SK-N-SH (cell line): ENCODE results near the gene C4B.
"Not testable (repeated sequence)": the region's sequence is repeated elsewhere in the genome, so short reads cannot be mapped to it uniquely, and the experiment has no call there.

Source experiments
- CHD2 ChIP-seq: fragments of 150-350 bp; IDR thresholded peaks from 2 replicates; pipeline ENCODE4 v1.6.1; 2018; ENCODE audit warnings: low read length; ENCODE audit not compliant: partially characterized antibody
- EP300 ChIP-seq, 2 experiments: IDR thresholded peaks; 2 replicates each; pipeline versions ENCODE4 v1.4.0 to v1.6.1; 2012; ENCODE audit warnings: borderline replicate concordance in 1 of 2, low read depth in 1 of 2, low read length in 1 of 2
- FOXM1 ChIP-seq: IDR thresholded peaks from 2 replicates; pipeline ENCODE4 v1.4.0; 2012; ENCODE audit warnings: low read depth, mild to moderate bottlenecking
- REST ChIP-seq: IDR thresholded peaks from 2 replicates; pipeline ENCODE4 v1.6.1; 2012; ENCODE audit warnings: mild to moderate bottlenecking, low read depth, low read length, moderate library complexity
- TEAD4 ChIP-seq: IDR thresholded peaks from 2 replicates; pipeline ENCODE4 v1.4.0; 2012; ENCODE audit warnings: mild to moderate bottlenecking, borderline replicate concordance; ENCODE audit not compliant: insufficient read depth
- YY1 ChIP-seq: IDR thresholded peaks from 2 replicates; pipeline ENCODE4 v1.4.0; 2012; ENCODE audit warnings: low read depth, mild to moderate bottlenecking
- TF ChIP-seq, protein P1 (sequence below): fragments of 200-600 bp; sonication (generic); IDR thresholded peaks from 2 replicates; pipeline ENCODE4 v1.6.1; 2017; ENCODE audit warnings: antibody characterized with exemption, mild to moderate bottlenecking, moderate library complexity

DNA sequence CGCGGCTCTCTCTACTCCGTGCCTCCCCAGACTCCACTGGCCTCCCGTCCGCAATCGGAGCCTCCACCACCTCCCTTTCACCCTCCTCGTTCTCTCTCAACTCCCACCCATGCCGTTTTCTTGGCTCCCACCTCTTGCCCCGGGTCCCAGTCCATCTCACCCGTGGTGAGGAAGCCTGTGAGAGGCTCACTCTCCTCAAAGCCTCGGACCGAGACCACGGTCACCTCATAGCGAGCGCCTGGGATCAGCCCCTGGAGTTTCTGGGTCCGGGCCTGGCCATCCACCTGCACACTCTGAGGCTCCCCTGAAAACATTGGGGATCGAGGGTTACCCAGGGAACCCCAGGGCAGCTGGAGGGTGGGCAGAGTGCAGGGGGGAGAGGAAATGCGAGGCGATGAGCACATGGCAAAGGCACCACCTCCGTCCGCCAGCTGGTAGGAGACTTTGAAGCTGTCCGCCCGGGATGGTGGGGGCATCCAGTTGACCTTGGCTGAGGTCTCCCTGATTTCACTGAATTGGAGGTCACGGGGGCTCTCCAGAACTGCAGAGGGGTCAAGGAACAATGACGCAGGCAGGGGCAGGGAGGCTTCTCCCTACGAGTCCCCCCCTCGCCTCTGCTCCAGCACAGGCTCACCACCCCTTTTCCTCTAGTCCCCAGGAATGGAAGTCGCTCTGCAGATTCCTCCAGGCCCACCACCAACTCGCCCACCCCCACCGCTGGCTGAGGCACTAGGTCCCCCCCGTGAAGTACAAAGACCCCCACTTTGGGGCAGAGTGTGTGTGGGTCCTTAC, 29.2 kb downstream of the C4B start:
- not testable (repeated sequence) for TF ChIP-seq REST; EP300 (IDR thresholded peaks at IDR 0.05; ENCODE audit: borderline replicate concordance in 1 of 2, low read depth in 1 of 2, low read length in 1 of 2); CHD2; YY1; FOXM1; TEAD4
- TF ChIP-seq, protein P1, sequence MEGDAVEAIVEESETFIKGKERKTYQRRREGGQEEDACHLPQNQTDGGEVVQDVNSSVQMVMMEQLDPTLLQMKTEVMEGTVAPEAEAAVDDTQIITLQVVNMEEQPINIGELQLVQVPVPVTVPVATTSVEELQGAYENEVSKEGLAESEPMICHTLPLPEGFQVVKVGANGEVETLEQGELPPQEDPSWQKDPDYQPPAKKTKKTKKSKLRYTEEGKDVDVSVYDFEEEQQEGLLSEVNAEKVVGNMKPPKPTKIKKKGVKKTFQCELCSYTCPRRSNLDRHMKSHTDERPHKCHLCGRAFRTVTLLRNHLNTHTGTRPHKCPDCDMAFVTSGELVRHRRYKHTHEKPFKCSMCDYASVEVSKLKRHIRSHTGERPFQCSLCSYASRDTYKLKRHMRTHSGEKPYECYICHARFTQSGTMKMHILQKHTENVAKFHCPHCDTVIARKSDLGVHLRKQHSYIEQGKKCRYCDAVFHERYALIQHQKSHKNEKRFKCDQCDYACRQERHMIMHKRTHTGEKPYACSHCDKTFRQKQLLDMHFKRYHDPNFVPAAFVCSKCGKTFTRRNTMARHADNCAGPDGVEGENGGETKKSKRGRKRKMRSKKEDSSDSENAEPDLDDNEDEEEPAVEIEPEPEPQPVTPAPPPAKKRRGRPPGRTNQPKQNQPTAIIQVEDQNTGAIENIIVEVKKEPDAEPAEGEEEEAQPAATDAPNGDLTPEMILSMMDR: not testable (repeated sequence)
